Measurements from ENCODE around the gene CAPN7.

The CAPN7 gene

DNA sequence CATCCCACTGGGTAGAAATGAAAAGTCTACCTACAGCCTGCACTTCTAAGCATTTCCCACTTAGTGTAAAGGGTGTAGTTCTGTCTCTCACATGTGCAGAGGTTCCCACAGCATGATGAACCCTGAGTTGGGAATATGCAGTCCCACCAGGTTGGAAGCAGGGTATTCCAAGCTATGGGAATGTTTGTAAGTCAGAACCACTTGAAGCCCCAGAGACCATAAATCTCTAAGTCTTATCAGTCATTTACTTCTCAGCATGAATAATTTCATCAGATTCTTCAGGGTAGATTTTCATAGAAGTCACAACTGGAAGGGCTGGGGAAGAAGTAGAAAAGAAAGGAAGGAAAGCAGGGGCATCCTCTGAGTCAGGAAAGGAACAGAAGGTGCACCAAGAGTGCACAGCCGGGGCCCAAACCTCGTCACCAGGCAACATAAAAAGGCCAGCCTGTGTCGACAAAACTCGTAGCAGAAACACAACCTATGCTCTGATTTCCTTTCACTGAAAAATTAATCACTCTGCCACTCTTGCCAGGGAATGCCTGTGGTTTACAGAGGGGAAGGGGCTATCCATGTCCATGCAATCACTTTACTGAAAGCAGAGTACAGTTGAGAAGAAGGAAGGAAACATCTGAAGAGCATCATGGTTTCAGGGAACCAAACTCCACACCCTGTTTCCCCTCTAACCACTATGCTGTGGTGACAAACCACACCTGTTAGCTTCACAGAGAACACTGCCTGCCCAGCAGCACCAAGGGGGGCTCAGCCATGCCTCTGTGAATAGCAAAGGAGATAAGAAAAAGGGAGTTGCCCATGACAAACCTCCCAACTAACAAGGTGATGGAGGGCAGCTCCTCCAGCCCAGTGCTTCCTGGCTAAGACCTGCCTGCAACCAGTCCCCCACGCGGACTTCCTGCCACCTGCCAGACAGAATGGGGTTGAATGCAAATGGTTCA is 85.8 kb downstream of the CAPN7 start:
- TF ChIP-seq, protein P1, sequence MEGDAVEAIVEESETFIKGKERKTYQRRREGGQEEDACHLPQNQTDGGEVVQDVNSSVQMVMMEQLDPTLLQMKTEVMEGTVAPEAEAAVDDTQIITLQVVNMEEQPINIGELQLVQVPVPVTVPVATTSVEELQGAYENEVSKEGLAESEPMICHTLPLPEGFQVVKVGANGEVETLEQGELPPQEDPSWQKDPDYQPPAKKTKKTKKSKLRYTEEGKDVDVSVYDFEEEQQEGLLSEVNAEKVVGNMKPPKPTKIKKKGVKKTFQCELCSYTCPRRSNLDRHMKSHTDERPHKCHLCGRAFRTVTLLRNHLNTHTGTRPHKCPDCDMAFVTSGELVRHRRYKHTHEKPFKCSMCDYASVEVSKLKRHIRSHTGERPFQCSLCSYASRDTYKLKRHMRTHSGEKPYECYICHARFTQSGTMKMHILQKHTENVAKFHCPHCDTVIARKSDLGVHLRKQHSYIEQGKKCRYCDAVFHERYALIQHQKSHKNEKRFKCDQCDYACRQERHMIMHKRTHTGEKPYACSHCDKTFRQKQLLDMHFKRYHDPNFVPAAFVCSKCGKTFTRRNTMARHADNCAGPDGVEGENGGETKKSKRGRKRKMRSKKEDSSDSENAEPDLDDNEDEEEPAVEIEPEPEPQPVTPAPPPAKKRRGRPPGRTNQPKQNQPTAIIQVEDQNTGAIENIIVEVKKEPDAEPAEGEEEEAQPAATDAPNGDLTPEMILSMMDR (IDR thresholded peaks at IDR 0.05; ENCODE audit: low read depth, low read length), result no peak
- no peaks in the 10 kb centered on the region for H3K27me3 ChIP-seq (ENCODE audit: insufficient read depth, low read depth, severe bottlenecking)

DNA sequence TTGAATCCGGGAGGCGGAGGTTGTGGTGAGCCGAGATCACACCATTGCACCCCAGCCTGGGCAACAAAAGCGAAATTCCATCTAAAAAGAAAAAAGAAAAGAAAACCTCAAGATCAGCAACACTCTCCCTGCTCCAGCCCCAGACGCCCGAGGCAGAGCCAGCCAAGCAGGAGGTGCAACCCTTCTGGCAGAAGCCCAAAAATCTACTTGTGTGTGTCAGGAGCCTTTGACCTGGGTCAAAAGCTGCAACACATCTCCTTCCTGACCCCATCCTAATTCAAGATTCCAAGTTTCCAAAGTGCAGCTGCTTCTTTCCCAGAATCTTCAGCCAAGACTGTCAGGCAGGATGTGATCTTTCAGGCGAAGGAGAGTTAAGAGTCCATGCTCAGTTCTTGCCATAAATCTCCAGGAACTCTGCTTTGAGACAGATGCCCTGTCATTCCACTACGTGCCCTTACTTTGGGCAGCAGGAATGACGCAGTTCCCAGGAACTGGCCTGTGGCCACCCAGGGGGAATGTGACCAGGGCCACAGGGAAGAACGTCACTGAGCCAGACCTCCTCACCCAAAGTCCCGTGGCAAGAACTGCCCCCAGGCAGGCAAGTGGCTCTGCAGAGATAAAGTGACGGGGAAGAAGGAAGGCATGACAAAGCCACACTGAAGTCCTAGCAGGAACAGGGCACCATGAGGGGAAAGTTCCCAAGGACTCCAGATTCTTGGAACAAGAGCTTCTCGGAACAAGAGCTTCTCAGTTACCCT is 86.9 kb downstream of the CAPN7 start:
- no peak overlapping the region for H3K4me3 ChIP-seq (ENCODE audit: low read depth, low read length)
- H3K9me3 ChIP-seq (ENCODE audit: severe bottlenecking), result no peaks in the 10 kb centered on the region
- H3K27me3 ChIP-seq (ENCODE audit: insufficient read depth, low read depth, severe bottlenecking), result no peaks in the 10 kb centered on the region
- TF ChIP-seq, protein P1 (IDR thresholded peaks at IDR 0.05; ENCODE audit: low read depth, low read length), result no peak
- peaks cover 23% of the 10 kb centered on the region for H3K36me3 ChIP-seq
- no peak overlapping the region for H3K27ac ChIP-seq
- no peak for DNase-seq

More for the DNA sequence above, 85.8 kb downstream of the CAPN7 start:
- no peaks in the 10 kb centered on the region for H3K9me3 ChIP-seq (ENCODE audit: severe bottlenecking)
- DNase-seq, result no peak
- no peak overlapping the region for H3K27ac ChIP-seq
- H3K36me3 ChIP-seq, result peaks cover 25% of the 10 kb centered on the region
- H3K4me3 ChIP-seq (ENCODE audit: low read depth, low read length), result no peak overlapping the region

DNA sequence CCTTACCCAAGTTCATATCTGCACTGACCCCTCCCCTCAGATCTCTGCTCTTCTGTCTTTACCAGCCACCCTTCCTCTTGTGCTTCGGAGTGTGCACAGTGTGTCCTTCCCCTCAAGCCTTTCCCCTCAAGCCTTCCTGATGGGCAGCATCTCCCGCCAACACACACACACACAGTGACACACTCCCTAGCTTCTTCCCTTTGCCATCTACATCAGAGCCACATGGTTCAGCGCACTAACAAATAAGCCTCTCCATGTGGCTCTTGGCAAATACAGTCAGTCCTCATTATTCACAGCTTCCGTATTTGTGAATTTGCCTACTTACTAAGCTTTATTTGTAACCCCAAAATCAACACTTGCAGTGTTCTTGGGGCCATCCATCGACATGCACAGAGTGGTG is 88.9 kb downstream of the CAPN7 start:
- Histone ChIP-seq H3K27ac (no peak overlapping the region; the same call in 1 of the 2 replicates), H3K36me3 (peaks cover 30% of the 10 kb centered on the region), H3K9me3 (ENCODE audit: severe bottlenecking) (no peaks in the 10 kb centered on the region), H3K27me3 (ENCODE audit: insufficient read depth, low read depth, severe bottlenecking) (no peaks in the 10 kb centered on the region), H3K4me3 (ENCODE audit: low read depth, low read length) (no peak overlapping the region)
- no peak for DNase-seq
- TF ChIP-seq, protein P1 (IDR thresholded peaks at IDR 0.05; ENCODE audit: low read depth, low read length), result no peak

DNA sequence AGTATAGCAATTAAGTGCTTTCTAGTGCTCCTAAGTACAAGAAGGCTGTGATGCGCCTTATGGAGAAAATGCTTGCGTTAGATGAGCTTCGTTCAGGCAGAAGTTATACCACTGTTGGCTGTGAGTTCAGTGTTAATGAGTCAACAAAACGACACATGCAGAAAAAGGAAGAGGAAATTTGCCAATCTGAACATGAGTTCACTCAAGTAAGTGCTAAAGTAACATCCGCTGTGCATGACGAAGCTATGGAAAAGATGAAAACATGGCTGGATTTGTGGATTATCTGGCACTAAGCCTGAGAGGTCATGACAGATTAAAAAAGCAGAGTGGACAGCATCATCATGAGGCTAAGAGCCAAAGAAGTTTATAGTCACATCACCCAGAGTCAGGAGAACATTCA is 89.5 kb downstream of the CAPN7 start:
- Histone ChIP-seq H3K9me3 (ENCODE audit: severe bottlenecking) (no peaks in the 10 kb centered on the region), H3K36me3 (peaks cover 35% of the 10 kb centered on the region), H3K27me3 (ENCODE audit: insufficient read depth, low read depth, severe bottlenecking) (no peaks in the 10 kb centered on the region), H3K27ac (peak overlapping the region; percentile 17), H3K4me3 (ENCODE audit: low read depth, low read length) (no peak overlapping the region)
- TF ChIP-seq, protein P1 (IDR thresholded peaks at IDR 0.05; ENCODE audit: low read depth, low read length), result no peak
- DNase-seq, result no peak

DNA sequence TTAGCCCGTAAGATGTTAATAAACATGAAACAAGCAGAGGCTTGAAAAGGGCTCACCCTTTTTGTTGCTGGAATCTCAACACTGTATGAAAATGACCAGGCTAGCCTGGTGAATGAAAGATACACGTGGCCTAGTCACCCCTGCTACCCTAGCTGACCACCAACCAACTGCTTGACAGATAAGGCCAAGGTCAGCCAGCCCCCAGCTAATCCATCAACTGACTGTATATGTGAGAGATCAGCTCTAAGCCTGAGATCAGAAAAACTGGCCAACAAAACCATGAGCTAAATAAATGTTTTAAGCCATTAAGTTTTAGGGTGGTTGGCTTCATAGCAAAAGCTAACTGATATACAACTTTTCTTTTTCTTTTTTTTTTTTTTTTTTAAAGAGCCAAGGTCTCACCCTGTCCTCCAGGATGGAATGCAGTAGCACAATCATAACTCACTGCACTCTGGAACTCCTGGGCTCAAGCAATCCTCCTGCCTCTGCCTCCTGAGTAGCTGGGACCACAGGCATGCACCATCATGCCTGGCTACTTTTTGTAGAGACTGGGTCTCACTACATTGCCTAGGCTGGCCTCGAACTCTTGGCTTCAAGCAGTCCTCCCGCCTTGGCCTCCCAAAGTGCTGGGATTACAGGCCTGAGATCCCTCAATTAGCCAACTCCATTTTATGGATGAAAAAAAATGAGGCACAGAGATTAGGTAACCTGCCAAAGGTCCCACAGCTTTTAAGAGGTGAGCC is 91.7 kb downstream of the CAPN7 start:
- H3K9me3 ChIP-seq (ENCODE audit: severe bottlenecking), result no peaks in the 10 kb centered on the region
- peak overlapping the region; percentile 64 for H3K27ac ChIP-seq
- no peaks in the 10 kb centered on the region for H3K27me3 ChIP-seq (ENCODE audit: insufficient read depth, low read depth, severe bottlenecking)
- no peak overlapping the region for H3K4me3 ChIP-seq (ENCODE audit: low read depth, low read length)
- TF ChIP-seq, protein P1 (IDR thresholded peaks at IDR 0.05; ENCODE audit: low read depth, low read length), result no peak
- DNase-seq, result peak; percentile 52
- peaks cover 50% of the 10 kb centered on the region for H3K36me3 ChIP-seq

All from WERI-Rb-1 (cell line).